Stimulated activated CD8-positive, alpha-beta memory T cell treated with anti-CD3 and anti-CD28 coated beads, Interleukin-2, amount 100 ng/mL, for 48 hours (primary cell): Measurements from ENCODE around the gene THAP7.
"Not testable (repeated sequence)": the region's sequence is repeated elsewhere in the genome, so short reads cannot be mapped to it uniquely, and the experiment has no call there.

Source experiments
- DNase-seq, 2 donors: peaks; one replicate each; pipeline ENCODE4 v3.0.0-alpha.2; 2020; ENCODE audit warnings: low read depth in 2 of 2

THAP7 gene

GRCh38 chr22:20978419-20978818 is 23.5 kb downstream of the THAP7 start:
- DNase-seq, result no peak

- DNase-seq, result no peak
Observed at GRCh38 chr22:20977516-20978170, 24.3 kb downstream of the THAP7 start.

- no peak for DNase-seq
Observed at GRCh38 chr22:20977019-20977418, 24.9 kb downstream of the THAP7 start.

- no peak for DNase-seq
Observed at GRCh38 chr22:20976291-20976877, 25.5 kb downstream of the THAP7 start.

GRCh38 chr22:20975541-20976290 is 26.2 kb downstream of the THAP7 start:
- no peak for DNase-seq

GRCh38 chr22:20974336-20974955 is 27.5 kb downstream of the THAP7 start:
- DNase-seq, result no peak

GRCh38 chr22:20973634-20974286 is 28.2 kb downstream of the THAP7 start:
- no peak for DNase-seq

- DNase-seq, result no peak
Observed at GRCh38 chr22:20972933-20973577, 28.9 kb downstream of the THAP7 start.

GRCh38 chr22:20972014-20972694 is 29.8 kb downstream of the THAP7 start:
- DNase-seq, result not testable (repeated sequence)

- no peak for DNase-seq
Observed at GRCh38 chr22:20970939-20971657, 30.8 kb downstream of the THAP7 start.

GRCh38 chr22:20968281-20968977 is 33.5 kb downstream of the THAP7 start:
- DNase-seq, result no peak

GRCh38 chr22:20967697-20968211 is 34.2 kb downstream of the THAP7 start:
- no peak for DNase-seq

GRCh38 chr22:20966883-20967696 is 34.8 kb downstream of the THAP7 start, which contains the start of gene AIFM3:
Gene AIFM3, plus strand, starts transcription at chr22:20967255. Its CDS starts 690 bp downstream, at chr22:20967945.
- DNase-seq, result no peak

- no peak for DNase-seq
Observed at GRCh38 chr22:20965888-20966855, 35.7 kb downstream of the THAP7 start.

- DNase-seq, result no peak
Observed at GRCh38 chr22:20965104-20965887, 36.6 kb downstream of the THAP7 start.

- DNase-seq, result no peak
Observed at GRCh38 chr22:20964799-20965103, 37.2 kb downstream of the THAP7 start.
